Peyer's patch (tissue), 4 donors: ENCODE measurements around the gene TDO2.

Experiments
- CTCF ChIP-seq, 6 experiments: fragments of 450-650 bp in 4 of 6; fragments of 200-600 bp in 2 of 6; sonication (generic) in 1 of 6; IDR thresholded peaks; one replicate each; pipeline ENCODE4 v1.5.1; 2017 to 2019; ENCODE audit warnings: antibody characterized with exemption in 6 of 6, mild to moderate bottlenecking in 3 of 6, moderate library complexity in 1 of 6
- POLR2A ChIP-seq, 2 donors: fragments of 450-650 bp; IDR thresholded peaks; one replicate each; pipeline ENCODE4 v1.5.1; 2017; ENCODE audit warnings: antibody characterized with exemption in 2 of 2, mild to moderate bottlenecking in 2 of 2, moderate library complexity in 2 of 2

GRCh38 chr4:155914782-155915181 is 11.3 kb downstream of the TDO2 start:
- TF ChIP-seq CTCF (IDR thresholded peaks at IDR 0.05): no peak
- TF ChIP-seq POLR2A (IDR thresholded peaks at IDR 0.05): no peak
